GM19463 (cell line): ENCODE results near the gene LUZP2.

Experiments
- ATAC-seq: cut with Tn5 transposase; IDR thresholded peaks from one replicate; pipeline ENCODE4 v1.9.1; 2021; ENCODE audit warnings: mild to moderate bottlenecking, moderate library complexity; ENCODE audit not compliant: unreplicated experiment

The LUZP2 gene

GRCh38 chr11:24496736-24497725 lies at the start of gene LUZP2:
LUZP2 (plus strand) TSS chr11:24497053.
- ATAC-seq = no peak

GRCh38 chr11:24453129-24453718 lies 43.6 kb upstream of the LUZP2 start:
- ATAC-seq = no peak

- no peak for ATAC-seq
These were observed 38.9 kb upstream of the LUZP2 start for GRCh38 chr11:24457985-24458384.

GRCh38 chr11:24470431-24470830 lies 26.4 kb upstream of the LUZP2 start:
- no peak for ATAC-seq

DNA sequence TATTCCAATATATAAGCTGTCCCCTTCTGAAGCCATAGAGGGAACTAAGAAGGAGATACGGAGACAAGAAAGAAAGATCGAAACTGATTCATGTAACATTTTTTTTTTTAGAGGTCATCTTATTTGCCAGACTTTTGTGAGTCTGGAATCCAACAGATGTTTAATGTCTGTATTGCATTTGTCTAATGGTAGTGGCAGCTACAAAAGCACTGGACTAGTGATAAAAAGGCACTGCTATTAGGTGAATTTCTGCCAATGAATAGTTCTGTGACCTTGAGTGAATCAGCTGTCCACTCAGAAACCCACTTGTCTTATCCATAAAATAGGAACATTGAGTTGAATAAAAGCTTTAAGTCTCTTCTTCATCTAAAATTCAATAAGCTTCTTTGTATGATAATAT lies 25.8 kb upstream of the LUZP2 start:
- ATAC-seq = no peak

DNA sequence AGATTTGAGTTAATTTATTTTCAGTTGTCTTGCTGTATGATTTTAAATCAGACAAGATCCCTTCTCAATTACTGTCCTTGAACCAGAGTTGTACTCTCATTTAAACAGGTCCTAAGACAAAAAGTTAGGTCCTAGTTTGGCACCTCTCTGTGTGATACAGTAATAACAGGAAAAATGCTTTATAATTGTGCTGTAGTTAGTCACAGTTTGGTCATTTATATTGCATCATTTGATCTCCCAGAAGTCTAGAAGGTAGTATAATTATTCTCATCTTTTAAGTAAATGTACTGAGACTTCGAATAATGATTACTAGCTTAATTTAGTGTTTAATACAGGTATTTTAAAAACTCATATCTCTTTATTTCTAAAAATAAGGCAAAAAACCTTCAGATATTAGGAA lies 18.1 kb upstream of the LUZP2 start:
- ATAC-seq = no peak

DNA sequence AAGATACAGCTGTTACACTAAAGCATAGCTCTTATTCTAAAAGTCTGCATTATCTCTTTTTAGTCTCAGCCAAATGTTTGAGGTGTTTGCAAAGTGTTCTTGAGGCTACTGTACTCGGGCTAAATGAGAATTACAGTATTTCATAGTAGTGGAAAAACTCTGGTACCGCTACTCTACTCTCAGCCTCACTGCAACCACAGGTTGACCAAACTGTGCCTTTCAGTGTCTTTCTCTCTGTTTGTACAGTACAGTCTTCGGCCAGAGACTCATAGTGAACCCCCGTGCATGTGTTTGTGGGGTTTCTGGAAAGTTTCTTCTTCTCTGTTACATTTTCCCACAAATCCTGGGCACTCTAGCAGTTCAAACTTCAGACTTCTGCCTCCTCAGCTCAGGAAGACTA lies 7.4 kb upstream of the LUZP2 start:
- ATAC-seq = no peak

DNA sequence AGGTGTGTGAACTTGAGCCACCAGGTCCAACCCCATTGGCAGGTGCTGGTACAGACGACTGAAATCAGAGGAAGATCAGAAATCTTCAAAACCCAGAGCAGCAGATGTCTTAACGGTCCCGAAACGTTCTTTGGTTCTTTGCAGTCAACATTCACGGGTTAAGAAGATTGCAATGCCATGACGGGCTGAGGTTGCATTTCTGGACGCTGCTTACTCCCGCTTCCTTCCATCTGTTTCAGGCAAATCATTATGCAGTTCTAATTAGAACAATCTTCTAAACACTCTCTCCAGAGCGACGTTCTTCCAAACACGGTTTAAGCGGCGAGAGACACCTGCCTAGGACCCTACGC lies 492 bp upstream of the LUZP2 start:
- ATAC-seq = no peak

DNA sequence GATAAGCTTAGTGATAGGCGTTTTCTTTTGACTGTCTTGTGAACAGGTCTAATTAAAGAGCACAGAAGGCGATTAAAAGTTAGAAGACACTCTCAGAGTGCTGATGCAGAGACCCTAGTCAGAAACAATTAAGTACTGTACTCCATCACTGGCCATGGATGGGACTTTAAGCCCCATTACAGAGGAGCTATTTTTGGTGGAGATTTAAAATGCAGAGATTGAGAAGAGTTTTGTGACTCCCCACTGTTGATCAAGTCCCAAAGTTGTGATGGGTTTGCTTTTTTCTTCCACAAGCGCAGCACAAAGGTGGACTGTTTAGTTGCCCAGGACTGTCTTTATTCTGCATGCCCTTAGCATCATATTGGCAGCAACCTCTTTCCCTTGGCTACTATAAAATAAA lies 978 bp downstream of the LUZP2 start:
- ATAC-seq = no peak

- ATAC-seq = no peak
These were observed 5.6 kb downstream of the LUZP2 start for GRCh38 chr11:24502425-24502824.

DNA sequence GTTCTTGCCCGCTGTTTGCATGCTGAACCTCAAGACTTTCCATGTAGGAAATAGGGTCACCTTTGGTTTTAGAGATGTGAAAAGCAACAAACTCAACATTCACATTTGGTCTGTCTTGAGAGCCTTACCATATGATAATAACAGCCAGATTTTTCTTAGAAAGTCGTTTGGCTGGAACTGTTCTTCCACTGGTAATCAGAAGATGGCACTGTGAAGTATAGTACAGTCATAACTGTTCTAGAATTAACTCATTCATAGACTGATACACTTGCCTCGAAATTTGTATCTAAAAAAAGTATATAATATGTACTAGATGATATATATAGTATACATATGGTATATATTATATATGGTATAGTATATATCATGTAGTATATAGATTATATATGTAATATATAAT lies 12.3 kb downstream of the LUZP2 start:
- ATAC-seq = peak; percentile 52

DNA sequence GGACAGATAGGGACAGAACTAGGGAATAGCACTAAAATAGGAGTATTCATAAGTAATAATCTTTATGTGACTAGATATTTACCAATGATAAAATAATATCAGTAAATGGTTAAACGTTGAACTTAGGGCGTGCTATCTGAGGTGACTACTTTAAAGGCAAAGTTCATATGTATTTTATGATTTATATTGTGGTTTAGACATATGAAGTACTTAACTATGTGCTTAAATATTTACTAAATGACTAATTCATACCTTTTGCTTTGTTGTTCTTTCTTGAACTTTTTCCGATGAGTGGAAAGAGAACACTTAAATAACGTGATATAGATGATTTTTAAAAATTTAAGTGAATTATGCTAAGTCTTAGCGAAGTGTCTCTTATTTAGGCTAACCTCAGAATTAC lies 14.7 kb downstream of the LUZP2 start:
- ATAC-seq = no peak

DNA sequence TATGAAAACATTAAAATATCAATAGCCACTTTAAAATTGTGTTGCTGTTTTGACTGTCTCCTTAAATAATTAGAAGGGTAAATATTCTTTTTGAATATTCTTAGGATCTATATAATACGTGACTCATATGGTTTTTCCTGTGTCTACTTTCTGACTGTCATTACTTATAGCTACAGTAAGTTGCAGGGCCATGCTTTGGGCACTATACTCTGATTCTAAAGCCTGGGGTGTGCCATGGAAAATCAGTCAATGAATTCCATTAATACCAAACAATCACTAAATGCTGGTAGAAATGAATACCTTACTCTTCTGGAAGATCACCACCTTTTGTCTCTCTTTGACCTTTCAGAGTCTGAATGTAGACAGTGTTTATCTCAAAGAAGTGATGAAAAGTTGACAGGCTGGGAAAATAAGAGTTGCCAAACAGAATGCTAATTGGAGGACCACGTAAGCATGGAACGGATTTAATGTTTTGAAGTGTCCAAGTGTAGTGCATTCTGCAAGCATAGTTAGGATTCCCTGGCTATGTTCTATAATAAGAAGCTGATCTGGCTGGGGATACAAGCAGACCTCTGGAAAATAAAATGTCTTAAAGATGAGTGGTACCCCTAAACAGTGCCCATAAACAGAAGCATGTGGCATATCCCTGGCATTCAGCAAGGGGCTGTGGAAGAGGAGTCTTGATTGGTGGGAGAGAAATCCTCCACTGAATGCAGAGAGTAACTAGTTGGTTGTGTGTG lies 16.8 kb downstream of the LUZP2 start:
- no peak for ATAC-seq

DNA sequence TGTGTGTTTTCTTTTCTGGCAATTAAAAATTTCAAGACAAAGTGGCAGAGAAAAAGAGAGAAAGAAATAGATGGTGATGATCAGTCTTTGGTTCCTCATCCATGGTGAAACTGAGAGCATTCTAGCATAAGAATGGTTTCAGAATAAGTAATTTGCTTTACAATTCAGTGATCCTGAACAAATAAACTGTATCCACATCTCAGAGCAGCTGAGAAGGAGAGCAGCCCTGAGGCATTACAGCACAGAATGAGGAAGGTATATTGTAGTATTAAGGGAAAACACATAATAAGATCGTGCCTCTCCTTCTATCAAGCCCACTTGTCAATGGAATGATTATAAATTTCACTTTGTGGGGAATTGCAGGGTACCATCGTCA lies 17.4 kb downstream of the LUZP2 start:
- ATAC-seq = peak; percentile 67

- ATAC-seq = no peak
These were observed 18.8 kb downstream of the LUZP2 start for GRCh38 chr11:24515632-24516031.

DNA sequence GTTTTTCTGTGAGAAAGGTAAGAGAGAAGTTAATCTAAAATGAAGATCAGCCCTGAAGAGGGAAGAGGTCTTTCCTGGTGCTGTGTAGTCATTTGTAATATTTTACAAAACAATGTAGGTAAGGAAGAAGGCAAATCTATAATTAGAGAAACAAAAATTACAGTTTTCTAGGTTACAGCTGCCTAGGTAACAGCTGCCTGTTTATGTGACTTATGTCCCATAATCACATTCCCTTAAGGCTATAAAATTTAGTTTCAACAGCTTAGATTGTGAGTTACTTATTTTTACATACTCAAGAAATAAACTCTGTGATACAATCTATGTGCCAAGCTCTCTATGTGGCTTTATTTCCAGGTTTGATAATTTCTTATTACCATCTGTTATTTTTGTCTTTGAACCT lies 19.8 kb downstream of the LUZP2 start:
- no peak for ATAC-seq

GRCh38 chr11:24521601-24522000 lies 24.7 kb downstream of the LUZP2 start:
- no peak for ATAC-seq

GRCh38 chr11:24524156-24524555 lies 27.3 kb downstream of the LUZP2 start:
- no peak for ATAC-seq

DNA sequence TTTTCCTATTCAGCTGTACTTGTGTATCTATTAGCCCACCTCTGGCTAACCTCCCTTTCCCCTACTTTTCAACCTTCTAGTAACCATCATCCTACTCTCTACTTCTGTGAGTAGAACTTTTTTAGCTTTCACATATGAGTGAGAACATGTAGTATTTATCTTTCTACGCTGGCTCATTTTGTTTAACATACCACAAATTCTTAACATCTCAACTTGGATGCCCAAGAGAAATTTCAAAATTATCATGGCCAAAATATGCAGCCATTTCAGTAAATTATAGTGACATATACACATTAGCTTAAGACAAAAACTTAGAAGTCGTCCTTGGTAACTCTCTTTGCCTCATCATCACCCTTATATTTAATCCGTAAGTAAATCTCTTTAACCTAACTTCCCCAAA lies 34.7 kb downstream of the LUZP2 start:
- ATAC-seq = no peak

DNA sequence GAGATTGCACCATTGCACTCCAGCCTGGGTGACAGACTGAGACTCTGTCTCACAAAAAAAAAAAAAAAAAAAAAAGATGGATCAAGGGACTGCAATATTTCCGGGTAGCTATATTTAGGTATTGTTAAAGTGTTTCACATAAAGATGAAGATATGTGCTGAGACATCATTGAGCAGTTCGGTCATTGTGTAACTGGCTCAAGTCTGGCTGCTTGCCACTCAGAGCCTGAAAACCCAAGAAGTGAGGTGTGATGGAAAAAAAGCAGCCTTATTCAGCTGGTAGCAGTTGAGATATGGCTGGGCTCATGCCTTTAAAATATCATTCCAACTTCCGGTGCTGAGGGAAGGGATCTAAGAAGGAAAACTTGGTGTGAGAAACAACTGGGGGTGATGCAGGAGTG lies 46.9 kb downstream of the LUZP2 start:
- ATAC-seq = no peak

DNA sequence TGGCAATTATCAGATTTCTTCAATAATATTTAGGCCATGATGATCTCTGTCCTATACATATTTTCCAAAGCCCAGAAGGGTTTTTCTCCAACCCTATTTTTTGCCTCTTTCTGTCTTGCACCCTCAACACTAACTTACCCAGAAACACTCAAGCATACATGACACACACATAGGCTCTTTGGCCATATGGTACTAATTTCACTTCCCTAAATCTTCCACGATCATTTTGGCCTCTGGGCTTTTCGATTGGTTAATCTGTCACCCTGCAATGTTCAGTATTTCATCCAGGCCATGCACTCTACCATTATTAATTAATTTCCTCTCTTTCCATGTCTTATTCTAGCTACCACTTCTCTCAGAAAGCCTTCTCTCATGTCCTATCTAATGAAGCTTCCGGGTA lies 59.8 kb downstream of the LUZP2 start:
- ATAC-seq = peak; percentile 58

DNA sequence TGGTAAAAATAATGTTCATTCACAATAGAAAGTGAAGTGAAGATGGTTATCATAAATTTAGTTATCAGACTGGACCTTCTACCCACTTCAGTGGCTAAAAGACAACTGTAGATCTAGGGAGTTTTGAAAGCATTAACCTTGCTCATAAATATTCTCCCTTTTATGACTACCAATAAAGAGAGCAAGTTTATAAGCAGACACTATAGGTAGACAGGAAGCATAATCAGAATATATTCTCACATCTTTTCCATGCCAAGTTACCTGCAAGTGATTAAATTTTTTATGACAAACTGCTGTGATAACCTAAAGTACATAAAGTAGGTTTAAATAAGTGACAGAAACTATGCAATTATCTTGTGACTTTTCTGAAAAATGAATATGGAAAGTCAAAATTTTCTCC lies 62.5 kb downstream of the LUZP2 start:
- no peak for ATAC-seq
